ENCODE results near the gene SNAP25.

SNAP25 gene

DNA sequence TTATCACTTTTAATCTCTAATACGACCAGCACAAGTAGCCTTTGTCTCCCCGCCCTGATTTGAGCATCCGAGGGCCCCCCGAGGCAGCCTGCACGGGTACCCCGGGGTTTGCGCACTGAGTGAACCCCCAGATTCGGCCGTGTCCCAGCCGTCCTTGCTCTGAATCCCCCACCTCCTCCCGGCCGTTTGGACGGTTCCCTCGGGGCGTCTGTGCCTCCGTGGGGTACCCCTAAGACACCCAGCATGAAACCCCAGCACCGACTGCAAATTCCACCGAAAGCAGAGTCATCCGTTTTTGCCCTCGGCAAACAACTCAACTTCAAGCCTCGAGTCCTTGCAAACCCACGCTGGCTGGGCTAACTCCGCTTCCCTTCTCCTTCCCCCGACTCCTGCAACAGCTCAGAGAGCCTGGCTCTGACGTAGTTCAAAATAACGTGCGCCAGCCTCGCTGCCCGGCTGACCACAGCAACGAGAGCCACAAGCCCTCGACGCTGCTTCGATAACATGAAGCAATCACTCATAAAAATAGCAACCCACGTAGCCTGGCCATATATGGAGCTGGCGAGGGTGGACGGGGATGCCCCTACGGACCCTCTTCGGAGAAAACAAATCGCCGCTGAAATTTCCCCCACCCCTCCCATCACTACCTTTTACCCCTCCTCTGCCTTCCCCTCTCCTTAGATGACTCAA lies 764 bp upstream of the SNAP25 start:
- no peak for FAIRE-seq

DNA sequence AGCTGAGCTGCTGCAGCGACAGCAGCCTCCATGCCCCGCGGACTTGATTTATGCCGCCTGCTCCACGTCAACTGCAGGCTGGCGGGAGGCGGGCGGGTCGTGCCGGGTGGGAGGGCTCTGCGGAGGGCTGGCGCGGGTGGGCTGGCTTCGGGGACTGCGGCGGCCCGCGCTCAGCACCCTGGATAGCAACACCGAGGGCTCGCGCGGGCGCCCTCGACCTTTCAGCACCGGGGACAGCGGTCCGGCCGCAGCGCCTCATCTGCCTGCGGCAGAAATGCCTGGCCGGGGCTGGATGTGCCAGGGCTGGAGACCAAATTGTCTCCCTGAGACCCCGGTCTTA lies 792 bp downstream of the SNAP25 start:
- FAIRE-seq, result no peak

DNA sequence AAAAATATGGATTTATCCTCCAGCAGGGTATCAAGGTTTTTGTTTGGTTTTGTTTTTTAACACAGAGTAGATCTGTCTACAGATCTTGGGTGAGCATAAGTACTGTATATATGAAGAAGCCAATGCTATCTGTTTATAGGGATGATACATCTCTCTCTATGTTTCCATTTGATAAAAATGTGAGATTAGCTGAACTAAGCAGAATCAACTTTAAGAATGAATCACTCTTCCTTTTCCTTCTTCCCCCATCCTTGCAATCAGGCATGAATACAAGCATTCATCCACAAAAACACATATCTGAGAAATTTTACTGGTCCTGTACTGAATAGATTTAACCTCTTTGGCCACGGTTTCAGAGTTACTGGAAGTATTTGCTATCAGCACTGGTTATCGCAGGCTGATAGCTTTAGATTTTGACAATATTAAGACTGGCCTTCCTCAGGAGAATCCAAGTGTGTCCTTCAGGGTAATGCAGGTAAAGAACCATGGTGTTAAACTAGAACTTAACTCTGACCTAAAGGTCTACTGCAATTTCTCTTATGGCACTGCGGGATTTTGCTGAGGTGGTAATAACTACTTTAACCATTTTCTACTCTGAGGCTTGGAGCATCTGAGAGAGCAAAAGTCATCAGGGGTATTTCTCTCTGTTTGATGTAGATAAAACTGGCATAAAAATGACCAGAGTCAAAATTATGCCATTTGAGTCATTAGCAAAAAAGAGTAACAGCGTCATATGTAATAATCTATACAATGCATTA lies 1.5 kb downstream of the SNAP25 start:
- FAIRE-seq, result no peak

DNA sequence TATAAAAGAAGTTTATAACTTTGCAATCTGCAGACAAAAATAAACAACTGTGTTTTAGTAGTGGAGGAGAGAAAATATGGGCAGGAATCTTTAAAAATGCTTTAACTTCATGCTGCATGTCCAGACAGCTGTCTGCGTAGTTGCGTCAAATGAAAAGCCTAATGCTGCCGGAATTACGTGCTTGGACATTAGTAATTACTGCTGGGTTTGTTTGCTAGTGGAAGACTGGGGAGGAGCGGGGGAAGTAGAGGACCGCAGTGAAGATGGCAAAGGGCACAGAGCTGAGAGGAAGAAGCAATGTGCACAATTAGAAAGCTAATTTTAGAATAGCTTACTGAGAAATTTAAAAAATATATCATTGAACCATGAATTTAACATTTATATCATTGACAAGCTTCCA lies 2.4 kb downstream of the SNAP25 start:
- no peak for FAIRE-seq

DNA sequence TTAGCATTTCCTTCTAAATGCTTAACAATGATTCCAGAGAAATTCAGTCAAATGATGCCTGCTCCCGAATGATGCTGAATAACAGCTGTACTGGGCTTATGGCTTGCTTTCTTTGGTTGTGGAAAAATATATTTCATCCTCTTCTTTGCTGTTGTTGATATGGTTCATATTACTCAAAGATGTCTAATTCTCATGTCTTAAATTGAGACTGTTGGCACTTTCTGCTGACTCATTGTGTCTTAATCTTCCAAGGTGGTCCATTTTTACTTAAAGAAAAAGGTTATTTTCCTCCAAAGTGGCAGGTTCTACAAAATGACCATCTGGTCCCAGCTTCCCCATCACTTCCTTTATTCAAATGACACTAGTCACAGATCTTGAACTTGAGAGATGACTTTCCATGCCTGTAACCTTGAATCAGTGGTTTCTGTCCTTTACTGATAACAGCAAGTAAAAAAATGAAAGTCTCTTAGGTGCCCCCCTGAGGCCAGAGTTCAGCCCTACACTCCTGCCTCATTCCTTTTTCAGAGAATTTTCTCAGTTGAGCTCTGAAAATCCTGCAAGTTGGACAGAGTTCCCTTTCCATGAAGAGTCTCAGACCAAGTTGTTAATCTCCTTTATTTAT lies 6.9 kb downstream of the SNAP25 start:
- FAIRE-seq, result no peak

DNA sequence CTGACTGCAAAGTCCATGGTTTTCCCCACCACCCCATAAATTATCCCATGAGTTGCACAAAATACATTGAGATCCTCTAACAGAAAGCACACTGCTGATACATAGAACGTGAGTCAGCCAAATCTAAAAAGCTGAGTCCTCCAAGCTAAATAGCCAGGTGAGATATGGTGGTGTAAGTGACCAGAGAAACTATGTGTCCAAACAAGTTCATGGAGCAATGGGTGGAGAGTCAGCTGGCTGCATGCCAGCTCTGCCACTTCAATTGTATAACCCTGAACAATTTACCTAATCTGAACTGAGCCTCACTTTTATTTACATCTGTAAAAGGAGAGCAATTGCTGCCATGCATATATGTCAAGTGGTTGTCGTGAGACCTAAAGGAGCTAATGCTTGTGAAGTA lies 9.7 kb downstream of the SNAP25 start:
- no peak for FAIRE-seq

DNA sequence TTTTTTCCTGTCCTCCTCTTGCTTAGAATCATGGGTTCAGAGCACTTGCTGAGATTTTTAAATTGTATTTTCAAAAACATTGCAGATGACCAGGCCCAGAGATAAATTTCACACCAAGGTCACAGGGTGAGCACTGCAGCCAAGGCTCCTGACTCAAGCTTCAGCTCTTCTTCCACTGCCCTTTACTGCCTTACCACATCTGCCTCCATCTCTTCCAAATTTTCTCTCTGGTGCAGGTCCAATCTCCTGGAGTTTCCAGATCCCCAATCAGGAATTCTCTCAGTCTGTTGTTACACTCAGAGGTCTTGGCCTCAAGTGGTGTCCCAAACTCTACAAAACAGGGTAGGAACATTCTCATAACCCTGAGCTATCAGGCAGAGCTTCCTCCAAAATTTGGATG lies 12.7 kb downstream of the SNAP25 start:
- no peak for FAIRE-seq

DNA sequence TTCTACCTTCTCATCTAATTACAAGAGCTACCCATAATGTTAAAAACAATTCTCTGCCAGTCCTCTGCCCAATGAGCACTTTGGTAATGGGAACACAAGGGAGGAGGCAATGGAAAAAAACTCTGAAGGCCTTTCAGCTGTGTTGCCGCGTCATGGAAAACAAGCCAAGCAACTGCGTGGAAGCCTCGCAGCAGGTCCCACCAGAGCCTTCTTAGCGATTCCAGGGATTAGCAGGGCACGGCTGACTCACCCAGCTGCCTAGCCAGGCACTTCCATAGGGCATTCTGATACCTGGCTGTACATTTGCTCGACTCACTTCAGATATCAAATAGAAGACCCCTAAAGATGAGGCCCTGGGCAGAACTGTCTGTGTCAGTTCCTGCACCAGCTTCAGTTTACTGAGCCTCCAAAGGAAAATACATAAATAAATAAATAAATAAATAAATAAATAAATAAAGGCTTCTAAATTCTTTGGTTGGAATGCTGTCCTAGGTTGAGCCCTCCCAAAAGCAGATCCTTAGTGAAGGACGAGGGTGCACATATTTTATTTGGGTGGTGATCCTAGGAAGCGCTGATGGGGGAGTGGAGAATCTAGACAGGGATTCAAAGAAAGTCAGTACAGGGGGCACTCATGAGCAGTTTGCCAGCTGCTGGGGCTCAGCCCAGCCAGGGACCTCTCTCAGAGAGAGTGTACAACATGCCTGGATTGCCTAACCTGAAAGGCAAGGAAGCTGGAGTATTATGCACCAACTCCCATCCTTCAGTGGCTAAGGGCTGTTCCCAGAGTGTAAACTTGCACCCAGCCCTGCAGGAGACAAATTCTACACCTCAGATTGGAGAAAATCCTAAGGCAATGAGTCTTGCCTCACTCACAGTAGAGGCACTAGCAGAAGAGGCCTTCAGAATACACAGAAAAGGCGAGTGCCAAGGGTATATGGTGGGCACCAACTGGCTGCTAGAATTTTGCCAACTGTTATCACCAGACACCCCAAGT lies 18.2 kb downstream of the SNAP25 start:
- FAIRE-seq, result no peak

DNA sequence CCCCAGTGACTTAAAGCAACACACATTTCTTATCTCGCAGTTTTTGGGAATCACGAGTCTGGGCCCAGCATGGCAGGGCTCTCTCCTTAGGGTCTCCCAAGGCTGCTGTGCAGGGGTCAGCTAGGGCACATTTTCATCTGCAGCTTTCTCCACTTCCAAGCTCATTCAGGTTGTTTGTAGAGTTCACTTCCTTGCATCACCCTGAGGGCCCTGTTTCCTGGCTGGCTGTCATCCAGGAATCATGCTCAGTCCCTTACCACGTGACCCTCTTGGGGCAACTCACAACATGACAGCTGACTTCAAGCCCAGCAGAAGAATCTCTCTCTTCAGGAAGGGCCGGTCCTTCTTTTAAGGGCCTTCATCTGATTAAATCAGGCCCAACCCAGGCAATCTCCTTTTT lies 21.3 kb downstream of the SNAP25 start:
- no peak for FAIRE-seq

DNA sequence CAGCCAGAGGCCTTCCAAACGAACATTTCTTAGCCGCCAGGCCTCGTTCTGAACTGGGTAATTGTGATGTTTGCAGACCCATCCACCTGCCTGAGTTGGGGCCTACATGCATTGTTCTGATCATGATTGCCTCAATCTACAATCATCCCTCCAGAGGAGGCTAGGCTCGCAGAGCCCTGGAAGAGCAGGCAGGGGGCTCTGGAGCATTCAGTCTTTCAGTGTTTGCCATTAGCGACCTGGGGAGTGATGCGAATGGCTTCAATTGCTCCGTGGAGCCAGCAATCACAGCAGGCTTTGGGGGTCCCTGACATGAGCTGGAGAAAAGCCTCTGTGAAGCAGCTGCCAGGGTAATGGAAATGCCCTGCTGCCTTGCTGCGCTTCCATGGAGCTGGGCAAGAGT lies 22.0 kb downstream of the SNAP25 start:
- FAIRE-seq, result no peak

DNA sequence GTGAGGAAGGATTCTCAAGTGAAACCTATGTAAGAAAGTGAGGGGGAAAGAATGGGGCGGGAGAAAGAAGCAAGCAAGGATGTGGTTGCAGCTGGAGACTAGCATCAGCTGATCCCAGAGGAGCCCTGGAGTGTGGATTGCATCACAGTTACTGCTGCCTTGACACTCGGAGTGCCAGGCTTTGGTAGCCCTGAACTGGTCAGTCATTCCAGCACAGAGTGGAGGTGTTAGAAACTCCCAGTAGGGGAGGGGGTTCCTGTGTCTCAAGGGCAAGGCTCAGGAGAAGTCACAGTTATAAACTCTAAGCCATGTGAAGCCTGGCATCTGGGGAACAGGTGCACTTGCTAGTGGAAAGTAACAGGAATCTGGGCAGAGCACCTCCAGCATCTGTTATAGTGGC lies 23.5 kb downstream of the SNAP25 start:
- FAIRE-seq, result no peak

DNA sequence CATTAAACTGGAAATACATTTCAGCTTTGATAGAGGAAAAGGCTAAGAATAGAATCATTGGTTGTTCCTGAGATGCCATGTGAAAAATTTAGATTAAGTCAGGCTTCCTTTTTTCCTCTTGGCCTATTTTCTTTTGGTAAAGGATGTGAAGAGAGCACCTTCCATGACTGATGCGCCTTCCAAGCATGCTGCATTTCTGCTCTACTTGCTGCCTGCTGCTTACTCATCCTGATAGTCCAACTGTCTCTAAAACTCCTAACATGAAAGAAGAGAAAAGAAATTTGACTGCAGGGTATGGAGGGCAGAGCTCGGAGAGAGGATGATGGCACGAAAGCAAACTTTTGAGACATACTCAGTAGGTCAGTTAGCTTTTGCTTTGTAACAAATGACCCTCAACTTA lies 28.8 kb downstream of the SNAP25 start:
- FAIRE-seq, result no peak

DNA sequence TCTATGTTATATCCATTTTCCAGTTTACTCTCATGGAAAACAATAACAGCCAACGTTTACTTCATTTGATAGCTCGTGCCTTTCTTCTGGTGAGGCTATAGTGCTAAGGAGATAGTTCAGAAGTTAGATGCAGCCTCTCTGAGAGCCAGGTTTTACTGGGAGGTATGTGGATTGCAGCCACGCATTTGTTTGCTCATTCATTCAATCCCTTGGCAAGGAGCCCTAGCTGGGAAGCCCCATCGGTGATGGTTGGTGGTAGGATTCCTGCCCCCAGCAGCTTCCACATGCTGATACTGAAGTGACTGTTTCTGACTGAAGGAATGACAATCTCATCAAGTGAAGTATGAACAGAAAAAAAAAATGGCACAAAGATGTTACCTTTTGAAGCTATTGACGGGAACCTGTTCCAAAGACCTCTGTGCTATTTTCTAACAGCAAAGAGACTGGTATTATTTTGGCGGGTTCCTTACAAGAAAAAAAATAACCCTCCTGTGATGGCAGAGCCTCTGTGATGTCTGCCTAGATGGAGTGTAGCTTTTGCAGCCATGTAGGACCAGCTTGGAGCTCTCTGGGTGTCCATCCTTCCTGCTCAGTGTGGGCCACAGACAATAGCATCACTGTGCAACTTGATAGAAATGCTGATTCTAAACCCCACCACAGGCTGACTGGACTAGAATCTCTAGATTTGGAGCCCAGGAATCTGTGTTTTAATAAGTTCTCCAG lies 30.6 kb downstream of the SNAP25 start:
- no peak for FAIRE-seq

DNA sequence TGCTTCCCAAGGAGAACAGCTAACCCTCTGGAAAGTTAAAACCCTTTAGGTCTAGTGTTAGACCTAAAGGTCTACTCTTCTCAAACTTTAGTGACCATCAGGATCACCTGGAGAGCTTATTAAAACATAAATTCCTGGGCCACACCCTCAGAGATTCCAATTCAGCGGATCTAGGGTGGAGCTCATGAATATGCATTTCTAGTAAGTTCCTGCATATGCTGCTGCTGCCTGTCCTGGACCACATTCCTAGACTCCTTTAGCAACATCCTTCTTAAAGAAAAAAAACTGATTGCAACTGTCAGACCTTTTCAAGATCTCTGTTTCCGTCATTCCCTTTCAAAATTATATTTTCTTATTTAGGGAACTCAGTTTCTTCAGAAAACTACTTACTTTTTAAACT lies 31.2 kb downstream of the SNAP25 start:
- FAIRE-seq, result no peak

DNA sequence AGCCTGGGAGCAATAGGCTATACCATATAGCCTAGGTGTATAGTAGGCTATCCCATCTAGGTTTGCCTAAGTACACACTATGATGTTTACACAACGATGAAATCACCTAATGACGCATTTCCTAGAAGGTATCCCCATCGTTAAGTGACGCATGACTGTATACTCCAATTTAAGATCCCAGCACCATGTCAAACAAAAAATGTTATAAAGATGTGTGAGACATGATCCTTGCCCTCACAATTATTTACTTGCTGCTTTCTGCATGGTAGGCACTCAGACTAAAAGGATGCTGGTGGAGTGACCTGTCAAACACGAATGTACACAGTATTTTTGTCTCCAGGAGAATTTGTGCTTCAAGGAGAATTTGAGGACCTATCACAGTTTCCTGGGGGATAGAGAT lies 32.3 kb downstream of the SNAP25 start:
- FAIRE-seq, result no peak

DNA sequence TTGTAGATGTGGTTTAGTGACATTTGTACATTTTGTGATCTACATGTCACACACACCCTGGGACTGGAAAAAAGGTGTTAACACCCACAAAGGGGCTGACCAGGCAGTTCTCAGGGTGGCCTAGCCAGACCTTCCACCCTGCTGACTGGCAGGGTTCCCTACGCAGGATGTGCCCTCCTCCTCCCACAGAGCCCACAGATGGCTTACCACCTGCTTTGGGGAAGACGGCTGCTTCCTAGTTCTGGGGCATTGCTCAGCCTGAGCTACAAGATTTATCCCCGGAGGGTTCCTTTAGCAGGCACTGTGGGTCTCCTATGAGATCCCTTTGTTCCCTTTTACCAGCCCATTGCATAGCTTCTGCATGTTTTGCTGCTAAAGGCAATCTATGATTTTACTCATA lies 35.1 kb downstream of the SNAP25 start:
- no peak for FAIRE-seq

DNA sequence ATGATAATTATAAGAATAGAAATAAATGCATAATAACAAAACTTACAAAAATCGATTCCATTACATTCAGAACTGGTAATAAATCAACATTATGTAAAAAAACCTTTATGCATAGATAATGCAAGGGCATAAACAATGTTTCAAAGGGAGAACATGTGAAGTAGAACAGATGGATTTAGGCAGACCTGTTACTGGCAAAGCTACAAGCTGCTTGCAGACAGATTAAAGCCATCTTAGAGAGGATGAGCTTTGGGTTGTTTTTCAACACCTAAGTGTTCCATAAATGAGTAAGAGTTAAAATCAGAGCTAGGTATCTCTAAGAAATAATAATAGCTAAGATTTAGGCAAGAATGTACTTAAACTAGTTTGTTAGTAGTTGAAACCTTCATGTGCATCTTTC lies 37.2 kb downstream of the SNAP25 start:
- no peak for FAIRE-seq

DNA sequence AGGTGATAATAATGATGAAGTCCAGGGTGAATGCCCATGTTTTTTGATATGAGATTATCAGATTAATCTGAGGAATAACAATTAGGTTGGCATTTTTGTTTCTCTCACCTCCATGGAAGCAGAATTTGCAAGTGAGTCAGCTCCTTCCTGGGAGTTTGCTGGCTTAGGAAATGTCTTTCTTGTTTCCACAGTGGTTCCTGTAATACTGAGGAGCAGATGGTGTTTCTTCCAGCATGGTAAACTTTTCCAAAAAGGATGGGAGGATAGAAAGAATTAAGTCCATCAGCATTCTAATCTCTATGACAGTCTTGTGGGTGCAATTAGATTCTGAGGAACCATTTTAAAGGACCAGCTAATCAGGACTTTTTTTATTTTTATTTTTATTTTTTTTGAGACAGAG lies 40.5 kb downstream of the SNAP25 start:
- no peak for FAIRE-seq

DNA sequence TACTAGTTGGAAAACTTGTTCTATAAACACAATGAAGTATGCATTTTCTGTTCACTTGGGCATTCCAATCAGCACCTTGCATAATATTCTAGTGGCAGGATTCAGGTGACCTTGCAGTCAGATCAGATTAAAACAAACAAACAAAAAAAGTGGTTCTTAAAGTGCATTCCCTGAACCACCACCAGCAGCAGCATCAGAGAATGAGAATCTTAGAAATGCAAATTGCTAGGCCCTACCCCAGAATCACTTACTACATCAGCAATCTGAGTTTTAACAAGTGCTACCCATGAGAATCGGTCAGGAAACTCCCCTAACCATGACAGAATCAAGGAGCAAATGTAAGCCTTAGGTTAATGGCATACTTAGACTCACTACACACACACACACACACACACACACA lies 41.7 kb downstream of the SNAP25 start:
- no peak for FAIRE-seq

DNA sequence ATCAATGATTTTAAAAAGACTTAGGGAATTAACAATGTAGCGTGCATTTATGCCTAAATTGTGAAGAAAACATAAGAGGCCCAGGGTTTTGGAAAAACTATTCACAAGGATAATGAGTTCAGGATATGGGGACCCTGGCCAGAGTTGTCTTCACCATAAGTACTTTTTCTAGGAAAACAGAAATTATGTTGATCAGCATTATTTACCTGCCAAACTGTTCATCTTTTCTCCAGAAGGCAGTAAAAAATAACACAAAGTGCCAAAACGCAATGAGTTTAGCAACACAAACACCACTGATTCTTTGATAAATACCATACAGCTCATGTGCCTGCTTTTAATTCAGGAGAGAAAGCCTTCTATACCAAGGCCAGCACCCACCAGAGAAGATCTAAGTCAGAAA lies 43.1 kb downstream of the SNAP25 start:
- no peak for FAIRE-seq

DNA sequence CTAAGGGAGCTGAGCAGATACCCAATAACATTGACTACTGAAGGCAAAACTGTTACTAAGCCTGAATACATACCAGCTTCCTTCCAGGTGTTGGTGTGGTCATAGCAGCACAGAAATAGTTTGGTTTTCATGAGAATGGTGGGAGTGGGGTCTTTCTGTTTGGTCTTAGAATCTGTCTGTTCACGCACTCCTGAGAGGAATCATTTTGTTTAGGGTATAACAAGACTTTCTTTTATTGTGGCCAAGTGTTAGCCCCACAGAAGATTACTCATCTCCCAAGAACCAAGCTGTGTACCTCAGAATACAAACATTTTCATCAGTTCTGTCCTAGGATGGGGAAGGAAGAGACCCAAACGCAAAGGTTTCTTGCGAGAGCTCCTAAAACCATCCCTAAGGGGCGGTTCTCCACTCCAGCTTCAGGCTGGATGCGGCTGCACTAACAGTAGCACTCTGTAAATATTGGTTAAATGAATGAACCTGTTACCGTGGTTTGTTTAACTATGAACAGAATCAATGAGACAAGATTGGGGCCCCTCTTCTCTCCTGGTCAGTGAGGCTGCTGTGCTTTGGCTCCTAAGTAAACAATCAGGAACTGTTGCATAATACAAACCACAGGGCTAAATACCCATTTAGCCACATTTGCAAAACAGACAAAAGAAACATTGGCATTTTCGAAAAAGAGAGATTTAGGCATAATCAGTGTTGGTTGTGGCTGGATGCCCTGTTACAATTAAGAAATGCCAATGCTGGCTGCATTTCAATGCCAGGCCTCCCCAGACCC lies 44.9 kb downstream of the SNAP25 start:
- FAIRE-seq, result no peak

DNA sequence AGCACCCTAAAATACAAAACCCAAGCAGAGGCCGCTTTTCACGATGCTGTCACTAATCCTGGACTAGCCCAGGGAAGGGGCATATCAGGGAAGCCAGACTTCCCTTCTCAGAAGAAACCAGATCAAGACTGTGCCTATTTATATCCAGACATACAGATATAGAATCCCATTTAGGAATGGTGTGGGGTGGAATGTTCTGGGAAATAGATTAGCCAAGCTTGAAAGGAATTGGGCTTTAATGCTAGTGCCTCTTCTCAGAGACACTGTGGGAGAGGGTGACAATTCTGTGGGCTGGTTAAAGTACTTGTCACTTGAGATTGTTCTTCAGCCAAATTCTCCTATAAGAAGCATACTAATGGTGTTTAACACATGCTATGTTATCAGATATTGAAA lies 45.5 kb downstream of the SNAP25 start:
- no peak for FAIRE-seq

Data from A204.1 (cell line).